Measurements from ENCODE around the gene HNF1A.

Gene HNF1A

DNA sequence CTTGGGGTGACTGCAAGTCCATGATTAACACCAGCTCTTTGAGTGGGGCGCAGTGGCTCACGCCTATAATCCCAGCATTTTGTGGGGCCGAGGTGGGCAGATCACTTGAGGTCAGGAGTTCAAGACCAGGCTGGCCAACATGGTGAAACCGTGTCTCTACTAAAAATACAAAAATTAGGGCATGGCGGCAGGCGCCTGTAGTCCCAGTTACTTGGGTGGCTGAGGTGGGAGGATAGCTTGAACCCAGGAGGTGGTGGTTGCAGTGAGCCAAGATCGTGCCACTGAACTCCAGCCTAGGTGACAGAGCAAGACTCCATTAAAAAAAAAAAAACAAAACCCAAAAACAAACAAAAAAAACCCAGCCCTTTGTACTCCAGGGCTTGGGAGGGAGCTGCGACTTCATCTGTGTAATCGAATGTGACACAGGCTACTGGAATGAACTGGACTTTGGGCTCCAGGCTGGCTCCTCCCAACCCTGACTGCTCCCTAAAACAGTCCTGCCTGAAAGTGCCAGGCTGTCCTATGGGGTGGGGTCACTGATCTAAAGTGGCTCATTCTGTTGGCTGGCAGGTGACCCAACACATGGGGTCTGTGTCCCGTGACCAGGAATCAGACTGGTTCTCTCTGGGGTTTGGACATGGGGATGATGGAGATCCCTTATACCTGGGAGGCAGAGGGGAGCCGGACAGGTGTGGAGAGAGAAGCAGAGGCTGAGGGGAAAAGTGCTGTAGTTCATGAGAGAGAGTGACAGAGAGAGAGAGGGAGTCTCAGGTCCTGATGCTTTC, 47.3 kb downstream of the HNF1A start:
- no peak for DNase-seq (ENCODE audit: low spot score)
- TF ChIP-seq, protein P1, sequence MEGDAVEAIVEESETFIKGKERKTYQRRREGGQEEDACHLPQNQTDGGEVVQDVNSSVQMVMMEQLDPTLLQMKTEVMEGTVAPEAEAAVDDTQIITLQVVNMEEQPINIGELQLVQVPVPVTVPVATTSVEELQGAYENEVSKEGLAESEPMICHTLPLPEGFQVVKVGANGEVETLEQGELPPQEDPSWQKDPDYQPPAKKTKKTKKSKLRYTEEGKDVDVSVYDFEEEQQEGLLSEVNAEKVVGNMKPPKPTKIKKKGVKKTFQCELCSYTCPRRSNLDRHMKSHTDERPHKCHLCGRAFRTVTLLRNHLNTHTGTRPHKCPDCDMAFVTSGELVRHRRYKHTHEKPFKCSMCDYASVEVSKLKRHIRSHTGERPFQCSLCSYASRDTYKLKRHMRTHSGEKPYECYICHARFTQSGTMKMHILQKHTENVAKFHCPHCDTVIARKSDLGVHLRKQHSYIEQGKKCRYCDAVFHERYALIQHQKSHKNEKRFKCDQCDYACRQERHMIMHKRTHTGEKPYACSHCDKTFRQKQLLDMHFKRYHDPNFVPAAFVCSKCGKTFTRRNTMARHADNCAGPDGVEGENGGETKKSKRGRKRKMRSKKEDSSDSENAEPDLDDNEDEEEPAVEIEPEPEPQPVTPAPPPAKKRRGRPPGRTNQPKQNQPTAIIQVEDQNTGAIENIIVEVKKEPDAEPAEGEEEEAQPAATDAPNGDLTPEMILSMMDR (IDR thresholded peaks at IDR 0.05; ENCODE audit: extremely low read depth, missing control alignments): no peak

DNA sequence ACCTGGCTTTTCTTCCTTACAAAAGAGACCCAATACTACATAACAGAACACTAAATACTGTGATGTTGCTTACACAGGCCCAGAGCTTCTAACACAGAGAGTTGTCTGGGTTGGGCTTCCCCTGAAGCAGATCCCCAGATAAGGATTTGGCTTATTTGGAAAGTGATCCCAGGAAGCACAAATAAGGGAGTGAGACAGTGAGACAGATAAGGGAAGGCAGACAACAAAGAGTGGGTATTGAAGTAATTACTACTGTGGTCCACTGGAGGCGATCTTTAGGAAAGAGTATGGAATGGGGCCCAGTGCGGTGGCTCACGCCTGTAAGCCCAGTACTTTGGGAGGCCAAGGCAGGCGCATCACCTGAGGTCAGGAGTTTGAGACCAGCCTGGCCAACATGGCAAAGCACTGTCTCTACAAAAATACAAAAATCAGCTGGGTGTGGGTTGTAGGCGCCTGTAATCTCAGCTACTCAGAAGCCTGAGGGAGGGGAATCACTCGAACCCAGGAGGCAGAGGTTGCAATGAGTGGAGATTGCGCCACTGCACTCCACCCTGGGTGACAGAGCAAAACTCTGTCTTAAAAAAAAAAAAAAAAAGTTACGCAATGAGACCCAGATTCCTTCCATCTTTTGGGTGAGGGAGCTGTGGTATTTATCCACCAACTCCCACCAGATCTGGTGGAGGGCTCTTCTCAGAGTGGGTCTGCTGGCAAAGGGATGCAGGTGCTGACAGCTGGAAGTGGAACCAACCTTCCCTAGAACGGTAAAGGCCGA, 48.1 kb downstream of the HNF1A start:
- TF ChIP-seq, protein P1 (IDR thresholded peaks at IDR 0.05; ENCODE audit: extremely low read depth, missing control alignments): no peak
- DNase-seq (ENCODE audit: low spot score): no peak

DNA sequence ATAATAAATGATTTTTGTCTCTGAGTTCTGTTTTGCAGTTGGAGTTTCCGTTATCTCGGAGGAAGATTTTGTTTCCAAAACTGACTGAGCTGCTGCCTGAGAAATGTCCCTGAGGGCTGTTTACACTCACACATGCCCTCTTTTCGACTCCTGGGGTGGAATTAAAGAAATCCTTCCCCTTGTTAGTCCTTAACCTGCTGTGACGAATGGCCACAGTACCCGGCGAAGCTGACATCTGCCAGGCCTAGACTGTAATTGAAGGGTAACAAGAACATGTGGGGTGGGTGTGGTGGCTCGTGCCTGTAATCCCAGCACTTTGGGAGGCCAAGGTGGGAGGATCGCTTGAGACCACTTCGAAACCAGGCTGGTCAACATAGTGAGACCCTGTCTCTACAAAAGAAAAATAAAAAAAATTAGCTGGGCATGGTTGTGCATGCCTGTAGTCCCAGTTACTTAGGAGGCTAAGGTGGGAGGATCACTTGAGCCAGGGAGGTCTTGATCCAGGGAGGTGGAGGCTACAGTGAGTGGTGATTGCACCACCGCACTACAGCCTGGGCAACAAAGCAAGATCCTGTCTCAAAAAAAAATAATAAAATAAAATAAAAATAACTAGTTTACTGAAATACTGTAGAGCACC, 52.4 kb downstream of the HNF1A start:
- no peak for DNase-seq (ENCODE audit: low spot score)
- TF ChIP-seq, protein P1 (IDR thresholded peaks at IDR 0.05; ENCODE audit: extremely low read depth, missing control alignments): no peak

DNA sequence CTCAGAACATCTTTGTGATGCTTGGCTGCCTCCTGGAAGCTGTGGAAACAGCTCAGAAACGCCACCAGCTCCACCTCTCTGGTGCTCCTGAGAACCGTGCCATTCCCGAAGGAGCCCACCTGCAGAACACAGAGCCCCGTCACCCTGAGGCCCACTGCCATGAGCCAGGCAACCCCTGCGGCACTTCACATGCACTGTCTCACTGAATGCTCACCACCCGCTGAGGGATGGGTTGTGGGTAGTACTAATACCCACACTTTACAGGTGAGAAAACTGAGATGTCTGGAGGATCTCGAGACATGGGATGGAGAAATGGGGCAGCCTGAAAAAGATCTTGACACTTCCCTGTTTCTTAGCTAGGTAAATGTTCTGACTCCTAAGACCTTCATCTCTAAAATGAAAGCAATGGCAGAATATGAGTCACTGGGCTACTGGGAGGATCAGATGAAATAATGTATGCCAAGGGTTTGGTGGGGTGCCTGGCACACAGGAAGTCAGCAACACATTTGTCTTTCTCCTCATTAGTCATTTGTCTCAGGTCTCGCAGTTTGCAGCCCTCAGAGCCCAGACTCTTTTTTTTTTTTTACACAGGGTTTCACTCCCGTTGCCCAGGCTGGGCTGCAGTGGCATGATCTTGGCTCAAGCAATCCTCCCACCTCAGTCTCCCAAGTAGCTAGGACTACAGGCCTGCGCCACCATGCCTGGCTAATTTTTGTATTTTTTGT, 55.4 kb downstream of the HNF1A start:
- TF ChIP-seq, protein P1 (IDR thresholded peaks at IDR 0.05; ENCODE audit: extremely low read depth, missing control alignments): no peak
- DNase-seq (ENCODE audit: low spot score): no peak

DNA sequence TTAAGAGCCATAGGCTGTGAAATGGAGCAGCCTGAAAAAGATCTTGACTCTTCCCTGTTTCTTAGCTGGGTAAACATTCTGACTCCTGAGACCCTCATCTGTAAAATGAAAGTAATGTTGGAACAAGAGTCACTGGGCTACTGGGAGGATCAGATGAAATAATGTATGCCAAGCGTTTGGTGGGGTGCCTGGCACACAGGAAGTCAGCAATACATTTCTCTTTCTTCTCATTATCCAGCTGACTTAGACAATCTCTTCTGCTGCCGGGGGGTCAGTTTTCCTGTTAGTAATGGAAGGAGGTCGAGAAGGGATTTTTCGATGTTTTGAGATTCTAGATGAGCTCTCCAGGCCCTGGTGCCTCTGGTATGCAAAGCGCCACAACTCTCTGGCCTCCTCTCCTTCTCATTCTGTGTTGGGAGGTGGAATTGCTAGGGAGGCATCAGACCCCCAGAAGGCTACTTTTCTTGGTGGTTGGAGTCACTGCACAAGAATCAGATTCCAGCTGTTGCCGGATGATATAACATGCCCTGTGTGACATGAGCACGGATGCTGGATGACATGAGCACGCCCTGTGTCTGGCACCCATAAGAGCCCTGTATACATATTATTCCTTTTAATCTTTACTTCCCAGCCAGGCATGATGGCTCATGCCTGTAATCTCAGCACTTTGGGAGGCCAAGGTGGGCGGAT, 56.4 kb downstream of the HNF1A start:
- DNase-seq (ENCODE audit: low spot score): no peak
- TF ChIP-seq, protein P1 (IDR thresholded peaks at IDR 0.05; ENCODE audit: extremely low read depth, missing control alignments): no peak

DNA sequence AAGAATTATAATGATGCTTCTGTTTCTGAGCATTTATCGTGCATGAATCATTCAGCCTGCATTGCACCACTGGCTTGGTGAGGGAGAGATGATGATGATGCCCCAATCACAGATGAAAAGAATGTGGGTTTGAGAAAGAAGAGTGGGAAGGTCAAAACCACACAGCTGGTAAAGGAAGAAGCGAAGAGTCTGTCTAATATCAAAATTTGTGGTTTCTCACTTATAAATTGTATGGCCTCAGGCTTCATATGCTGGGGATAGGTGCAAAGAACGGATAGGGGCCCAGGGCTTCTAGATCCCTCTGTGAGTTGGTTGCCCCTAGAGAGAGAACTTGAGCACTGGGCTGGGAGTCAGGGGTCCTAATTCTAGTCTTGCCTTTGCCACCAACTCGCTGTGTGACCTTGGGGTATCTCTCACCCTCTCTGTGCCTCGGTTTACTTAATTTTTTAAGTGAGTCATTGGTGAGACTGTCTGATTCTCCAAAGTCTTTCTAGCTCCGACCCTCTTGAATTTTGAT, 58.5 kb downstream of the HNF1A start:
- no peak for DNase-seq (ENCODE audit: low spot score)
- TF ChIP-seq, protein P1 (IDR thresholded peaks at IDR 0.05; ENCODE audit: extremely low read depth, missing control alignments): no peak
